GM10847 (cell line): ENCODE results near the gene ST6GALNAC3.

Experiments used
- POLR2A ChIP-seq: IDR thresholded peaks from 2 replicates; pipeline ENCODE4 v1.6.1; 2011; ENCODE audit not compliant: insufficient read length; ENCODE audit errors: extremely low read depth

The ST6GALNAC3 gene

GRCh38 chr1:76074321-76075187, at the start of gene ST6GALNAC3:
Gene ST6GALNAC3, plus strand, starts transcription at chr1:76074746.
- TF ChIP-seq POLR2A: no peak

DNA sequence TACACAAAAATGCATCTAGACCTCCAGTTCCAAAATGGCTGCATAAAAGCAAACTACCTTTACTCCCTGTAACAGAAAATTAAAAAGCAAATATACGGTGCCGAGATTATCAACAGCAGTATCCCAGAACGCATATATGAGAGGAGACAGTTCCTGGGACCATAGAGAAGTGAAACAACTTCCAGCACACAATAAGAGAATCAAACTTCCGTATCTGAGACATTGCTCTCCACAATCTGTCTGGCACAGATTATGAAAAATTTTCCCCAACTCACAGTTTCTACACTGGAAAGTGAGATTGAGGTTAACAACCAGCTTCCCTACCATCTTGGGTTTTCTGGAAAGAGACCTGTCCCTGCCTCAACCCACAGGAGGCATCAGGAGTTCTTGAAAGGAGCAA, 47.2 kb upstream of the ST6GALNAC3 start:
- no peak for TF ChIP-seq POLR2A

DNA sequence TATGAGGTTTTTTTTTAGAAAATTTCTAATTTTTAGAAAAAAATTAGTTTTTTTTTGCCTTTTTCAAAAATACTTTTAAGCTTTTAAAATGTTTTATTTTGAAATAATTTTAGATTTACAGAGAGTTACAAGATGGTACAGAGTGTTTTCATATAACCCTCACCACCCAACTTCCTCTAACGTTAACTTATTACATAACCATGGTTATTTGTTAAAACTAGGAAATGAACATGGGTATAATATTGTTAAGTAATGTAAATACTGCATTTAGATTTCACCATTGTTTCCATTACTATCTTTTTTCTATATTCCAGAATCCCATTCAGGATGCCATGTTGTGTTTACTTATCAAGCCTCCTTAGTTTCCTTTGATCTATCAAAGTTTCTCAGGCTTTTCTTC, 45.2 kb upstream of the ST6GALNAC3 start:
- TF ChIP-seq POLR2A: no peak

- no peak for TF ChIP-seq POLR2A
Measured at GRCh38 chr1:76031496-76031895, 43.0 kb upstream of the ST6GALNAC3 start.

GRCh38 chr1:76033800-76034475, 40.6 kb upstream of the ST6GALNAC3 start:
- TF ChIP-seq POLR2A: no peak

DNA sequence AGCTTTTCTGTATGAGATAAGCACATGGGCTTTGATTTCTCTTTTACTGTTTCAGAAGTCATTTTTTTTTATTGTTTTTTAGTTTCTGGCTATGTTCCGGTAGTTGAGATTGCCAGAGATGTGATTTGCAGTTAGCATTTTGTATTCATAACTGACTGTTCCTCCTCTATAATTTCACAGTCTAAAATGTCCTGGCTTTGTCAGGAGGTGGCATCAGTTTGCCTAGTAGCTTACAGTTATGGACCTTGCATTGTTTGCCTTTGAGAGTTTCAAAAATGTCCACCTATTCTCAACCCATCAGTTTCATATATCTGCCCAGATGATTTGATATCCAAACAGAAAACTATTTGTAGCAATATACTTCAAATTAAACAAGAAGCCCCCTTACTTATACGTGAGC, 39.5 kb upstream of the ST6GALNAC3 start:
- no peak for TF ChIP-seq POLR2A

GRCh38 chr1:76037324-76037723, 37.2 kb upstream of the ST6GALNAC3 start:
- no peak for TF ChIP-seq POLR2A

GRCh38 chr1:76038287-76039004, 36.1 kb upstream of the ST6GALNAC3 start:
- TF ChIP-seq POLR2A: no peak

DNA sequence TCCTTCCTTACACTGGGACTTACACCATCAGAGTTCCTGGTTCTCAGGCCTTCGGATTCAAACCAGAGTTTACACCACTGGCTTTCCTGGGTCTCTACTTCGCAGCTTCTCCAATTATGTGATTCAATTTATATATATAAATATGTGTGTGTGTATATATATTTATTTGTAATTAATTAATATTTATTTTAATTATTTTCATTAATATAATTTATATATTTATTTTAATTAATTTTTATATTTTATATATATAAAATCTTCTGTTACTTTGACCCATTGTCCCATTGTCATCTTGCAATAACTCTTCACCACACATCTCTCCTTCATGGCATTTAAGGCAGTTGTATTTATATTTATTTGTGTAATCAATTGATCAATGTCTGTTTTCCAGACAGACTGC, 28.4 kb upstream of the ST6GALNAC3 start:
- TF ChIP-seq POLR2A: no peak

DNA sequence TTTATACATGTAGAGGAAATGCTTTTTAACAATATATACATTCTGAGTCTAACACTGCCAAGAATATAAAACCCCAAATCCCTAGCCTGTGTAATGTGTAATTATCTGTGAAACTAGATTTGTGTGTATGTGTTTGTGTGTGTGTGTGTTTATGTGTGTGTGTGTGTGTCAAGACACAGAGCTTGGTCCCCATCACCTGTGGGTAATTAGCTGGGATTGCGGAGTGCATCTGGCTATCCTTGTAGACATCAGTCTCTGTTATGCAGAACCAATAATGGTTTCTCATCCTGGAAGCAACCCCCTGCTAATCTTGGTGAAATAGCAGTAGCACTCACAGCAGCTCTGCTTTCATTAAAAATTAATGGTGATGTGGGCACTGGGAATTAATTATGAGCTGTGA, 26.3 kb upstream of the ST6GALNAC3 start:
- no peak for TF ChIP-seq POLR2A

- no peak for TF ChIP-seq POLR2A
Measured at GRCh38 chr1:76048926-76049325, 25.6 kb upstream of the ST6GALNAC3 start.

GRCh38 chr1:76049498-76049897, 25.0 kb upstream of the ST6GALNAC3 start:
- TF ChIP-seq POLR2A: no peak

DNA sequence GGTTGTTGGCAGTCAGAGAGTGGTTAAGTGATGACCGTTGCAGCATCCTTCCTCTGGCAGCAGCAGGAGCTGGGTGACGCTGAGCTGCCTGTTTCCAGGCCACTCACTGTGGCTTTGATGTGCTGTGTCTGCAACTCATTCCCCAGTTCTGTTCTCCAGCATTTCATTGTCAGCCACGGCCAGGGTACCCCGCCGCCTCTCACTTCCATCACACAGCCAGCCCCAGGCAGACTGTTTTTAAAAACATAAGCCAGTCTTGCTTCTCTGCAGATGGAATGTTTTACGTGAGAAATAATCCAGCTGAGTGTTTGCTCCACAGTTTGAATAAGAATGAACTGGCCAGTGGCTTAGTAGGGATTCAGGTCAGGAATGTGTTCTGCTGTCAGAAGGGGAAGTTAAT, 21.5 kb upstream of the ST6GALNAC3 start:
- no peak for TF ChIP-seq POLR2A

- no peak for TF ChIP-seq POLR2A
Measured at GRCh38 chr1:76054359-76054758, 20.2 kb upstream of the ST6GALNAC3 start.

GRCh38 chr1:76055987-76056386, 18.6 kb upstream of the ST6GALNAC3 start:
- no peak for TF ChIP-seq POLR2A

DNA sequence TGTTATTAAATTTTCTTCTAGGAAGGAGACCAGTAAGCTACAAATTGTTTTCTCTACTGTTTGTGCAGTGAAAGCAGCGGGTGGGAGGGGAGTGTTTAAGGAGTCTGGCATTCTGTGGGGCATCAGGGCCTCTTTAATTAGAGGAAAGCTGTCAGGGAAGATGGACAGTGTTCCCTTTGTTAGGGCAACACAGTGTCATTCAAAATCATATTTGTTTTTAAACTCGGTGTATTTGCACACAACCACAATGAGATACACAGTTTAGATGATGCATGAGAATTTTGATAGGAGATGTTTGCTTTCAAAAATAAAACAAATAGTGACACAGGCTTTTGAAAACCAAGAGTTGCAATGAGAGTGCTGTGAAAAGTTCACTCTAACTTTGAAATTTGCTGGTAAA, 15.1 kb upstream of the ST6GALNAC3 start:
- no peak for TF ChIP-seq POLR2A
